Measurements from ENCODE around the gene TBC1D5. TPM values are rescaled to one million over a fixed set of nuclear protein-coding genes. Genes with fewer than 3 reads are reported as not detected.

The TBC1D5 gene
- total and polyA plus RNA-seq, 8 donors, result 47.4 to 74.8 (median 55.3) TPM

DNA sequence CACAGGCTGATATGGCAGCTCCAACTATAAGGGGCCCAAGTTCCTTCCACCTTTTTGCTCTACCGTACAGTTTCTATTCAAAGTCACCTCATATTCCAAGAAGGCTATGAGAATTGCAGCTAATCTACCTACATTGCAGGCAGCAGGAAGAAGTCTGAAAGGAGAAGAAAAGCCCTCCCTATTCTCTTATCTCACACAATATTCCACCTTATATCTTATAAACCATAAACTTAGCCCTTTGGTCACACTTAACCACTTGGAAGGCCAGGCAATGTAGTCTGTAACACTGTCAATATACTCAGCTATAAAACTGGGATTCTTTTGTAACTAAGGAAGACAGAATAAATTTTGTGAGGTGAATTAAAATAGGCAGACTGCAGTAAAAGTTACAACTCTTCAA lies 54.9 kb downstream of the TBC1D5 start:
- no peaks in the 10 kb centered on the region for H3K36me3 ChIP-seq
- no peak overlapping the region for H3K27ac ChIP-seq
- no peak for TF ChIP-seq CTCF (IDR thresholded peaks at IDR 0.05)
- DNase-seq (no peak), ATAC-seq (no peak)
- H3K27me3 ChIP-seq, result no peaks in the 10 kb centered on the region
- intact Hi-C loops (cut with DNase I), result no loop called here
- no peak overlapping the region for H3K4me3 ChIP-seq
- no peaks in the 10 kb centered on the region for H3K4me1 ChIP-seq
- no peaks in the 10 kb centered on the region for H3K9me3 ChIP-seq

GRCh38 chr3:17686613-17687012 lies 55.8 kb downstream of the TBC1D5 start:
- Histone ChIP-seq H3K4me1 (no peaks in the 10 kb centered on the region), H3K27ac (no peak overlapping the region), H3K9me3 (no peaks in the 10 kb centered on the region), H3K27me3 (no peaks in the 10 kb centered on the region), H3K4me3 (no peak overlapping the region), H3K36me3 (no peaks in the 10 kb centered on the region)
- ATAC-seq (no peak), DNase-seq (no peak)
- intact Hi-C loops (cut with DNase I), result no loop called here
- no peak for TF ChIP-seq CTCF (IDR thresholded peaks at IDR 0.05)

GRCh38 chr3:17683542-17684207 lies 58.8 kb downstream of the TBC1D5 start:
- H3K4me1 ChIP-seq, result no peaks in the 10 kb centered on the region
- H3K9me3 ChIP-seq, result no peaks in the 10 kb centered on the region
- DNase-seq (no peak), ATAC-seq (no peak)
- no peaks in the 10 kb centered on the region for H3K27me3 ChIP-seq
- H3K27ac ChIP-seq, result no peak overlapping the region
- no peaks in the 10 kb centered on the region for H3K36me3 ChIP-seq
- no peak overlapping the region for H3K4me3 ChIP-seq
- no peak for TF ChIP-seq CTCF (IDR thresholded peaks at IDR 0.05)
- intact Hi-C loops (cut with DNase I), result no loop called here

- no peaks in the 10 kb centered on the region for H3K27me3 ChIP-seq
- no peak overlapping the region for H3K27ac ChIP-seq
- TF ChIP-seq CTCF (IDR thresholded peaks at IDR 0.05), result no peak
- no peak for DNase-seq
- H3K4me1 ChIP-seq, result no peaks in the 10 kb centered on the region
- no peaks in the 10 kb centered on the region for H3K36me3 ChIP-seq
- H3K9me3 ChIP-seq, result no peaks in the 10 kb centered on the region
- ATAC-seq, result no peak
- intact Hi-C loops (cut with DNase I), result no loop called here
- H3K4me3 ChIP-seq, result no peak overlapping the region
Observed at GRCh38 chr3:17680530-17680929, 61.9 kb downstream of the TBC1D5 start.

DNA sequence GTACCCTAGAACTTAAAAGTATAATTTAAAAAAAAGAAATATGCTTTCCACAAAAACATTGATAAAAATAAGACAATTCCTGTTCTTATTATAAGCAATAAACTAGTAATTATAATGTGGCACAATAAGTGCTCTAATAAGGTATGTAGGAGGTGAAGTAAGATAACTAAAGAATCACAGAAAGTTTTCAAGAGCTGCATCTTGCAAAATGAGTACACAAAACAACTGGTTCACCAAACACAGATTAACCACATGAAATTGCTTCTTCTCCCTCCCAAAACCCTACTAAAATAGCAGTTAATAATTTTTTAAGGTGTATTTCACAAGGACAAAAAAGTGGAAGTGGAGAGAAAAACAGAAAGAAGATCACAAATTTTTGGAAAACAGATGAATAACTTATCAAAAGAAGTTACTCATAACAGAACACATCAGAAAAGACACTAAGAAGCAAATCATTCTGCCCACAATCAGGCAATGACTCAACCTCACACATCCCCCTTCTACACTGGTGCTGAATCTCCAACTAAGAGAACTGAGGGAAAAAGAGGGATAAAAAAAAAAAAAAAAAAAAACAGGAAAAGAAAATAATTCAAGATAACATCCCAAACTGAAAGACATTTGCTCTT lies 64.2 kb downstream of the TBC1D5 start:
- Histone ChIP-seq H3K27ac (no peak overlapping the region), H3K27me3 (no peaks in the 10 kb centered on the region), H3K4me3 (no peak overlapping the region), H3K9me3 (no peaks in the 10 kb centered on the region), H3K4me1 (no peaks in the 10 kb centered on the region), H3K36me3 (no peaks in the 10 kb centered on the region)
- ATAC-seq, result no peak
- intact Hi-C loops (cut with DNase I), result no loop called here
- no peak for TF ChIP-seq CTCF (IDR thresholded peaks at IDR 0.05)
- no peak for DNase-seq
